Activated T-helper 1 cell treated with Interleukin-2 at 50 U/mL for 16 hours (primary cell): Measurements from ENCODE around the gene TENM3.

ENCODE experiments used
- DNase-seq: peaks from one replicate; pipeline ENCODE4 v3.0.0-alpha.2; 2020; ENCODE audit warnings: low read depth

TENM3 gene

DNA sequence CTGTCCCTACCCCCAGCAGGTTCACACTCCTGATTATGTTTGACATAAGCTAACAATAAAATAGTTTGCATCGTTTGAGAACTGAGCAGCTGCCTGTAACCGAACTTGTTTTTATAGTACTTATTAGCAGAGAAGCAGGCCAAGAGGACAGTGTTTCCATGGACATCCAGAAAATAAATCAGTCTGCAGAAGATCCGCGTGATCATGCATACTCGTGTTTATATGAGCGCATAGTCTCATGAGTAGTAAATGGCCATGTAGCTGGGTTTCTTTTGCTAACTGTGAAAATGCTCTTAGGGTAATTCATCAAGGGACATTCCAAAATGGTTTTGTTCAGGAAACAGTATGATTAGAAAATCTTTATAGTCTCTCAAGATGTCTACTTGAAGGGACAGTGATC lies 384.8 kb downstream of the TENM3 start:
- DNase-seq, result no peak

DNA sequence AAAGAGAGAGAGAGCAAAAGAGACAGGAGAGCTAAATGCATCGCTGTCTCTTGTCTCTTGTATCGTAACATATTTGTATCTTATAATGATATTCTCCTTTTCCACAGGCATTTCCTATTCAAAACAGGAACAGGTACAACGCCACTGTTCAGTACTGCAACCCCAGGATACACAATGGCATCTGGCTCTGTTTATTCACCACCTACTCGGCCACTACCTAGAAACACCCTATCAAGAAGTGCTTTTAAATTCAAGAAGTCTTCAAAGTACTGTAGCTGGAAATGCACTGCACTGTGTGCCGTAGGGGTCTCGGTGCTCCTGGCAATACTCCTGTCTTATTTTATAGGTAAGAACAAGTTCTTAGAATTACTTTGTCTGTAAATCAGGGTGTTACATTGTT lies 385.3 kb downstream of the TENM3 start:
- no peak for DNase-seq

DNA sequence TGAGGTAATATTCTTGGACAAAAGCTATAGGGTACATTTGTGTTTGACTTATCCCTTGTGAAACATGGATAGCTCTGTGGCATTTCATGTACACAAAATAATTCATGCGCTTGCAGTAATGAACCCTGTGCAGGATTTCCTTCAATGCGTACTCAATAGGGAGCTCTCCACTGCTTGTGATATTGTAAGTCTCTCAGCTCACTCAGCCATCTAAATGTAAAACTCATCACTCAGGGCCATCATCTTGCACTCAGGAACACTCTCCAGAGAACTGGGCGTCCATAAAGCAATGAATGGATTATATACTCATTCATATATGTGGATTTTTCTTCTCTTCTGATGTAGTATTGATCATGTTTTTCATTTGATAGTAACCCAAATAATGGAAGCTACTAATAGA lies 385.9 kb downstream of the TENM3 start:
- DNase-seq, result no peak

DNA sequence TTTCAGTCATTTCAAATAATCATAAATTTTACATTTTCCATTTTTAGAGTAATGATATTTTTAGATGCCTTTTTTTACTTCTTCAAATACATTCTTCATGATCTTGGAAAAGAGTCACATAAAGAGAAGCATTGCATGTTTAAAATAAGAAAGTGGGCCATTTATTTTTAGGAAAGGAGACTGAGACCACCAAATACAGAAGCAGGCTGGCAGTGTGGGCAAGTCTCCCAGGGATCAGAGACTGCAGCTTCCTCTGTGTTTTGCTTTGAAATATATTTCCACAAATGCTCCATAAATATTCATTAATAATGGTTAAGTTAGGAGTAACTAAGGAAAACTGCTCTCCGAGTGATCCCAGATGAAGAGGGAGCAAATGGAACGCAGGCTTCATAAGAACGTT lies 397.3 kb downstream of the TENM3 start:
- DNase-seq, result no peak

DNA sequence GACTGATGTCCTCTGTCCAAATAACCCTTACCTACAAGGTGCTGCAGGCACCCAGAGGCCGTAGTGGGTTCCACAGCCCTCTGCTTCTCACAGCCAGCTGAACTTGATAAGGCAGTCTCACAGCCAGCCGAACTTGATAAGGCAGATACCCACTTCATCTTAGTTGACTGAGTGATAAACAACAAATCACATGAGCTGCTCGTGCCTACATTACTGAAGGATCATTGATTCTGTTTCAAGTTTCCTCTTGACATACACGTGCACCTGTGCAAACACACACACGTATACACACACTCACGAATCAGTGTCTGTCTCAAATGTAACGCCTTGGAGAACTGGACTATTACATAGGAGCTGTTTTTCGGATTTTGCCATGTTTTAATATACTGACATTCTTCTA lies 397.7 kb downstream of the TENM3 start:
- DNase-seq, result no peak

DNA sequence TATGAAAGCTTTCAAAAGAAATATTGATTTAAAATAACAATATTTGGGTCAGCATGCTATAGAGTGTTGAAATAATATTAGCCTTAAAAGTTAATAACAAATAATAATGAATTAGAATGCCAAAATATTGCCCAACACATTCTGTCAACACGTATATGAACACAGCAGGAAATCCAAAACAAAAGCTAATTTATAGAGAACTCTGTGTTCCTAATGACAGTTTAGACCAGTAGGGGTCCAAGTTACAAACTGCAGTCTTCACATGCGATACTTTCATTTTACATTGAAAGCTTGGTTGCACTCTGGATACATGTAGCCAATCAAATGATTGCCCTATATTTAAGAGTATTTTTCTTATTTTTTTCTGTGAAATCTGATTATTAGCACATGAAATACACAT lies 399.6 kb downstream of the TENM3 start:
- no peak for DNase-seq

DNA sequence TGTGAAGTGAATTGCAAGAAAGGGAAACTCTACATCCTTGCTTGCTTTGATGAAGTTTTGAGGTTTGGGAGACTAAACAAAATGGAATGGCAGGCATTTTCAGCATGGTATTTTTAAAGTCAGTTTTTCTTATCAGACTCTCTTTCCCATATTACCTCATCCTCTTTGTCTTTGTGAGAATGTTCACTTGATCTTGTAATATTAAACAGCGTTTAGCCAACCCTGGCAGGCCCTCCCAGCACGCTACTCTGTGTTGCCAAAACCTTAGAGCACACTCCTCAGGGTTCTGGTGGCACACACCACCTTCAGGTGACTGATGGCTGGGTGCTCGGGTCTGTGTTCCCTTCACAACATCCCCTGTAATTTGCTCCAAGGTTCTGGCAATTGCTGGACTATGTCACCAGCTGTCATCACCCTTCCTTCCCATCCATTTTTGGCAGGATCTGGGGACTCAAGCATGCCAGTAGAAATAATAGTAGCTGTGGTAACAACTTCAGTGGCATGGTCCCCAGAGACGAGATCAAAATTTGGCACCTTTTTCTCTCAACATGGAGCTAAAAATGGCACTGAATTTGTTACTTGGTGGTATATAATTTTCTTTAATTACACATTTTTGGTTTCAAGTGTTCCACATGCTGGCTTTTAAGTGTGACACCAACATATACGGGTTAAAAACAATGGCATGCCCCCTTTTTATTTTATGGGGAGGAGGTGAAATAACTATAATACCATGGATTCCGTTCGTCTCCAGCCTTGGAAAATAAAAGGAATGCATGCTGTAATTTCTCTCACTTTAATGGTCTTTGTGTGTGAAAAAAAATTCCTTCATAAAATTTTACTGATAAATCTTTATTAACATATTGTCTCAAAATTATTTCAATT lies 400.8 kb downstream of the TENM3 start:
- no peak for DNase-seq

DNA sequence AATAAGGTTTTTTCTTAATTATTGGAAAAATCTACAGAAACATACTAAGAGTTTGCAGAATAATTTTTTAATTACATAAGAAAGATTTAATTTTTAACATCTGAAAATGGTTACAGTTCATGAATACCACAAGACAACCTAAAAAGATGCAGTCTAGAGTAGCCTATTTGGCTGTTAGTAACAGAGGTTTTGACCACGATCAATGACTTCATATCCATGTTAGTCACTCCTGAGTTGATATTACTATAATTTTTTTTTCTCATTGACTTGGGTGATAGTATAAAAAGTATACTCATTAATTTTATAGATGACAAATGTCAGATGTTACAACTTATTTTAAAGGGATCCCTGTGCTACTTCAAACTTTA lies 401.5 kb downstream of the TENM3 start:
- DNase-seq, result no peak

DNA sequence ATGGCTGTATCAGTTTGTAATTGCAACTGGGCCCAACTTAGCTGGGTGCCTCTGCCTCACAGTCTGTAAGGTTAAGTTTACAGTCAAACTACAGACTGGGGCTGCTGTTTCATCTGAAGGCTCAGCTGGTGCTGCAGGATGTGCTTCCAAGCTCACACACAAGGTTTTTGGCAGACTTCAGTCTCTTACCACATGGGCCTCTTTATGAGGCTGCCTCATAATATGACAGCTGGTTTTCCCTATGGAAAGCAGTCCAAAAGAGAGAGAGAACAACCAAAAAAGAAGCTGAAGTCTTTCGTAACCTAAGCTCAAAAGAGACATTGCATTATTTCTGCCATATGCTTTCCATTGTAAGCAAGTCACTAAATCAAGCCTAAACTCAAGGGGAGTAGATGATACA lies 402.3 kb downstream of the TENM3 start:
- DNase-seq, result no peak

DNA sequence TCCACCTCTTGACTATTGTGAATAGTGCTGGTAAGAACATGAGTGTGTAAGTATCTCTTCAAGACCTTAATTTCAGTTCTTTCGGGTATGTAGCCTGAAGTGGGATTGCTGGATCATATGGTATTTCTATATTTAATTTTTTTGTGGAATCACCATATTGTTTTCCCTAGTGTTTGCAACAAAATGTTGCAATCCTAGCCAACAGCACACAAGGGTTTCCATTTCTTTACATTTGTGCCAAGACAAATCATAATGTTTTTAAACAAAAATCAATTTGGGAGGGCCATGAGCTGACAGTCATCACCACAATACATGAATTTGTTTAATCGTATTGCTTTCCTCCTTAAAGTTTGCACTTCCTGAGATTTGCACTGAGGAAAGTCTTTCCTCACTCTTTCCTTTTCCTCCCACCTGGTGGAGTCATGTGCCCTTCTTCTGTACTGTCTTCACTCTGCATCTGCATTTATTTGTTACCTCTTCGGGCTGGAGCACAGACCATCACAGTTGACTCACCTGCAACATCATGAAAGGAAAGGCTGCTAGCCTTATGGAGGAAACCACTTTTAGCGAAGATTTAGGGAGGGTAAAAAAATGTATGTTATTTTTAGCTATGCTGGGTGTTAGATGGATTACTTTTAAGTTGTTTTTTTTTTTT lies 404.6 kb downstream of the TENM3 start:
- no peak for DNase-seq

DNA sequence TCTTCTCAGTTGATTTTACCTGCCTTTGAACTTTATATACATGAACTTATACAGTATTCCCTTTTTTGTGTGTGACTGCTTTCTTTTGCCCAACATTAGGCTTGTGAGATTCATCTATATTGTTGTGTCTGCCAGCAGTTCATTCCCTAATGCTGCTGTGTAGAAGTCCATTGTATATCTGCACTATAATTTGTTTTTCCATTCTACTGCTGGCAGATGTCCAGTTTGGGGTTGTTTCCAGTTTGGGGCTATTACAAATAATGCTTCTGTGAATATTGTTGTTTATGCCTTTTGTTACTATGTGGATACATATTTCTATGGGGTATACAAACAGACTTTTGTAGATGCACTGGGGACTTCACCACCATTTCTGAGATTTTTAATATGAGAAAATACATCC lies 405.6 kb downstream of the TENM3 start:
- DNase-seq, result no peak

DNA sequence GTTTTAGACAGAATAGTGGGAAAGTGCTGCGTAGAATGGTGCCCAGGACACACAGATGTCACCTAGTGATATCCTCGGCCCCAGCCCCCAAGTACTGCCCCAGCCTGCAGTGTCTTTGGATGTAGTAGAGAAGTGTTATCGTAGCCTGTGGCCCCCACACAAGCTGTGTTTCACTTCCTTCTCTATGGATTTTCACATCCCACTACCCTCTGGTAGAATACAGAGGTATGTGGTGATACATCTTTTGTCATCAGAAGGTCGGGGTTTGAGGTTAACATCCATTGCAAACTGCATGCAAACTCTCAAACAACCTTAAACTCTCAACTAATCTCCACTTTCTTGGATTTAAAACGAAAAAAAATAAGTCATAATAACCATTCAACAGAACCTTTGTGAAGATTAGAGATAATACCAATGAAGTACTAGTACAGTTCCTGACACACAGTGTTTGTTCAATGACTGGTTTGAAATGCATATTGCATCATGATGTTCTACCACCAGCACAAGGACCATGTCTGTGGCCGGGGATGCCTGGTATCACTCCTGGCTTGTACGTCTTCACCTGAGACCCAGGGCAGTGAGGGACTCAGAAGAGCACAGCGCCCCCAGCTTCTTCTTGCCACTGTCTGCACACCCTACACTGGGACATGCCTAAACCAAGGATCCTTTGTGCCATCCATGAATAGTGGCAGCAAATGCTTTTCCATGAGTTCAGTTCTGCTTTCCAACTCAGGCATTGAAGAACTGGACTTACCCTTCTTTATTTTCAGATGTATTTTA lies 406.7 kb downstream of the TENM3 start:
- DNase-seq, result no peak

DNA sequence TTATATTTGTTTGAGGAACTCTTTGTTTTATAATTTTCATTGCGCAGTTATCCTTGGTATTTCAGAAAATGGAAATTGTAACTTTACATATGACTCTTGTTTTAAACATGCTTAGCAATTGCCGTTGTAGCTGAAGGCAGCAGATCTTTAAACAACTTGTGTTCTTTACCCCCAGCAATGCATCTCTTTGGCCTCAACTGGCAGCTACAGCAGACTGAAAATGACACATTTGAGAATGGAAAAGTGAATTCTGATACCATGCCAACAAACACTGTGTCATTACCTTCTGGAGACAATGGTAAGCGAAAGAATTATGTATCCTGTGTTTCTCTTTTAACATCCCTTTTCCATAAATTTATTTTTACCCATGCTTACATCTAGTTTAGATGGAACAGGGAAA lies 410.4 kb downstream of the TENM3 start:
- DNase-seq, result no peak

DNA sequence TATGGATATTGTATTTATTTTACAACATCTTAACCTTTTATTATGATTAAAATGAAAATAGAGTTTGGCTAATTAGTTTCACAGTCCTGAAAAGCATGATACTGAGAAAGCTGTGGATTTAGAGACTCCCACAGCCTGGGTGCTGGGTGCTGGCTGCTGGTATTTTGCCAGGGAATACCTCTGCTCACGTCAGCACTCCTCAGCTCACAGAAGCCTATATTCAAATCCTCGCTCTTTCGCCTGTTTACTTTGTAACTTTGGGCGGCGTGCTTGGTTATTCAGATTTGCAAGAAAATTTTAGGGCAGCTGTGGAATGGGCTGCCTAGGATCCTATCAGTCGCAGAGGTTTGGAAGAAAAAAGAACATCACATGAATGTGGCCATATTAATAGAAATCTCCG lies 412.1 kb downstream of the TENM3 start:
- no peak for DNase-seq

DNA sequence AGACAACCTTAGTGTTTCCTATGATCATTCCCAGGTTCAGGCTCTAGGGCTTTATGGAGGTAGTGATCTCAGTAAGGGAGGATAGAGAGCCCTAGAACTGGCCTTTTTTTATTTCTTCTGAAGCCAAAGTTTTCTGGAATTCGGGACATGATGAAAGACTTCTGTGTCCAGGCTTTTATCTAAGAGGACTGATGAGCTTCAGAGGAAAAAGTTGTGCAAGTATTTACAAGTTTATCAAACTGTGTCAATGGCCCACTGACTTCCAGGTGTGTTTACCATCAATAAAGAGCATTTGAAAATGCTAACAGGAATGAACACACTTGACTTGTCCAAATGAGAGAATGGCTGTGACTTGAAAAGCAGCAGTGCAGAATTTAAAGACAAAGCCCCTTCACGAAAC lies 419.3 kb downstream of the TENM3 start:
- no peak for DNase-seq

DNA sequence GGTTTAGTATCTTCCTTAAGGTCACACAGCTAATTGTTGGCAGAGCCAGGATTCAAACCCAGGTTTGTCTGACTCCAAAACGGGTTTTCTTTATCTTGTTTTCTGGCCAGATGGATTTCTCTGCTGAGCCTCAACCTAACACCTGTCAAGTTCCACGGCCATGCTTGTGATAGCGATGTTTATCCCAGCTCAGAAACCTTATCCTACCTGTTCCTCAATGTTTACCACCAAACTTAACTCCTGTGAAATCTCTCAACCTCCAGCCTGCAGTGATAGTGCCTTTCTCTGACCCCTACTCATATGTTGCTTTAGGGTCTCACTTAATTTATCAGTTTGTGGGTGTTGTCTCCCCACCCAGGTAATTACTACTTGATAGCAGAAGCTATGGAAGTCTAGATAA lies 428.0 kb downstream of the TENM3 start:
- DNase-seq, result no peak

DNA sequence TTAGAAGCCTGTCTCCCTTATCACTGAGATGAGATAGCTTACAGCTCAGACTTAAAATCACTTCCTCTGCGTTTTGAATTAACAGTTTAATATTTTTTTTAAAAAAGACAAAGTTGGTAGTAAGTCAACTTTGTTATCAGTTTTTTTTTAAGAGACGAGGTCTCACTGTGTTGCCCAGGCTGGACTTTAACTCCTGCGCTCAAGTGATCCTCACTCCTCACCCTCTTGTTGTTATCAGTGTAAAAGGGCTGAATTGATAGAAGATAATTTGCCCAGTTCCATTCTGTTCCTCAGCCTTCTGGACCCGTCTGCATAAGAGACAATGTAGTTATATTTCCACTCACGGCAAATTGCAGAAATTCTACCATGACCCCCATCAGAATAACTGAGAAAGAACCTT lies 428.5 kb downstream of the TENM3 start:
- no peak for DNase-seq

DNA sequence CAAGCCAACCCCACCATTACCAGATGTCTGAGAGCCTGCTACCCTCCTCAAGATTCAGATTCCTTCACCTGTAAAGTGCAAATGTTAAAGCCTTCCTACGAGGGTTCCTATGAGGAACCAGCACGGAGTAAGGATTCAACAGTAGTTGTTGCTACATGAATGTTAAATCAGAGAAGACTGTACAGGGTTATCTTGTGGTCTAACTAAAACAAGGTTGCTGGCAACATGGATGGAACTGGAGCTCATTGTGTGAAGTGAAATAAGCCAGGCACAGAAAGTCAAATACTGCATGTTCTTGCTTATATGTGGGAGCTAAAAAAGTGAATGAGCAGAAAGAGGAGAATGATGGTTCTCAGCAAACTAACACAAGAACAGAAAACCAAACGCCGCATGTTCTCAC lies 435.4 kb downstream of the TENM3 start:
- no peak for DNase-seq

DNA sequence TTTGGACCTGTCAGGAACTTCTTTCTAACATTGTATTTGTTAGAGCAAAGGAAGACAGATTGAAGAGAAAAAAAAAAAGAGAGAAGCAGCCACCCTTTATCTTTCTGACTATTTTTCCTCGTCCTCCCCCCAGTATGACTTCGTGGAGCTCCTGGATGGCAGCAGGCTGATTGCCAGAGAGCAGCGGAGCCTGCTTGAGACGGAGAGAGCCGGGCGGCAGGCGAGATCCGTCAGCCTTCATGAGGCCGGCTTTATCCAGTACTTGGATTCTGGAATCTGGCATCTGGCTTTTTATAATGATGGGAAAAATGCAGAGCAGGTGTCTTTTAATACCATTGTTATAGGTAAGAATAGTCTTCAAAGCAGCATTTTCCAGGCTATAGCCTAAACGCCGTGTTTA lies 436.3 kb downstream of the TENM3 start:
- no peak for DNase-seq

DNA sequence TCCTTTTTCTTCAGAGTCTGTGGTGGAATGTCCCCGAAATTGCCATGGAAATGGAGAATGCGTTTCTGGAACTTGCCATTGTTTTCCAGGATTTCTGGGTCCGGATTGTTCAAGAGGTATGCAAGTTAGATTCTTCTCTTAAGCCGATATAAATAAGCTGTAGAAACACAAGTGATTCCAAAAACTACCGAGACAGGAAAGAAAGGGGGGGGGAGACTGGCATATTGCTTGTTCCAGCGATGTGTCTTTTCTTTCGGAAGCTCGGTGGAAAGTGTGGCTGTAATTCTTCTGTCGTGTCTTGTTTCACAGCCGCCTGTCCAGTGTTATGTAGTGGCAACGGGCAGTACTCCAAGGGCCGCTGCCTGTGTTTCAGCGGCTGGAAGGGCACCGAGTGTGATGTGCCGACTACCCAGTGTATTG lies 437.0 kb downstream of the TENM3 start:
- no peak for DNase-seq

DNA sequence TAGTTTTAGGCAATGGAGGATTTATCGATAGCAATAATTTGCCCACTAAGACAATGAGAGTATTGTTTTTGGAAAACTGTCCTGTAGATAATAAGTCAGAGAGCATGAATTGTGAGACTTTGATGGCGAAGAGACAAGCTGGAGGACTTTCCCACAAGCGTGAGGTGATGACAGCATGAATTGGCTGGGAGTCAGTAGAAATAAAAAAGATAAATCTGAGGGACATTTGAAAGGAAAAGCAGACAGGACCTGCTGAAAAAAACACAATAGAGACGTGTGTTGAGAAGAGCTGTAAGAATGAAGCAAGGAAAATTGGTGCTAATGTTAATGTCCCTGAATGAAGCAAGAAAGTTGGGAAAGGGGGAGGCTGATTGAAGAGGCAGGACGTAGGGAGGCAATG lies 440.5 kb downstream of the TENM3 start:
- no peak for DNase-seq

DNA sequence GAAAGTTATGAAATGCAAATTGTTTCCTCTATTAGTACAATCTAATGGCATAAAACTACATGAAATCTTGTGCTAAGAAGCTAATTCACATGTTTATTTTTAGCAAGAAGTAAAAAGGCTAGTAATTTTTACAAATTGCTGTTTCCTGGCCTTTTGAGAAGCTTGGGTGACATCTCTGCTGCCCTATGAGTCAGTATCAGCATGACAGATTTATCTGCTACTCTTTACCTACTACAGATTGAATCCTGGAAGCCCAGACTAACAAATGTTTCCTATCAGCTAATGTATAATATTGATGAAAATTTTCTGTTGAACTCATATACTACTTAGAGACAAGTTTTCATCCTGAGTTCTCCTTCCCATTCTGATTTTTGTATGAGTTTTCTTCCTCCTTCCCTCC lies 441.6 kb downstream of the TENM3 start:
- no peak for DNase-seq

DNA sequence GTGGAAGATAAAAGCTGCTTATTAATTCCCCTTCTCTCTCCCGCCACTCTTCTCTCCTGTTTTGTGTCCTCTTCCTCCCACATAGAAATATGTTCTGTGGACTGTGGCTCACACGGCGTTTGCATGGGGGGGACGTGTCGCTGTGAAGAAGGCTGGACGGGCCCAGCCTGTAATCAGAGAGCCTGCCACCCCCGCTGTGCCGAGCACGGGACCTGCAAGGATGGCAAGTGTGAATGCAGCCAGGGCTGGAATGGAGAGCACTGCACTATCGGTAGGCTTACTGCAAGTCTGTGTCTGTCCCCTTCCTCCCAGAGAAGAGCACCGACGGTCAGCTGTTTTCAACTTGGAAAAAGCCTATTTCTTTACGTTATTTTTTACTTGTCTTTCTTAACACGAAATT lies 444.9 kb downstream of the TENM3 start:
- DNase-seq, result no peak
